ENCODE results near the gene HOXA3.

Gene HOXA3

DNA sequence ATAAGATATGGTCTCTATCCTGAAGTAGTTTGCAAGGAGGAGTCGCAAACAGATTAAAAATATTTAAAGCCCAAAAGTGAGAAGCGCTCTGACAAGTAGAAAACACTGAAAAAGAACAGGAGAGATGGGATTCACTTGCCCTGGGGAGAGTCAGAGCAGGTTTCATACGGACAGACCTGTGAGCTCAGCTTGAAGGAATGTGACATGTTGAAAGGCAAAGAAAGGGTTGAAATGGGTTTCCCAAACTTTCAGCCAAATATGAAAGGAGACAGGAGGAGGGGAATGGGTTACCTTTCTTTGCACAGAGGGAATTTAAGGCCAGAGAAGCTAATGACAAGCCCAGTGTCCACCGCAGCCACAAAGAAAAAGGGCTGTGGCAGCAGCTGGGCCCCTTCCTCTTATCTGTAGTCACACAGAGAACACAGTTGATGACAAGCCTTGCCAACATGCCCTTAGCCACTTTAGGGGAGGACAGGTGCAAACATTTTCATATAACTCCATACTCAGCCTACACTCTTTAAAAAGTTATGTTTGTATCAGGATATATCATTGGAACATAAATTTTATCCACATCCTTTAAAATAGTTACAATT lies 71.4 kb downstream of the HOXA3 start:
- DNase-seq = no peak

DNA sequence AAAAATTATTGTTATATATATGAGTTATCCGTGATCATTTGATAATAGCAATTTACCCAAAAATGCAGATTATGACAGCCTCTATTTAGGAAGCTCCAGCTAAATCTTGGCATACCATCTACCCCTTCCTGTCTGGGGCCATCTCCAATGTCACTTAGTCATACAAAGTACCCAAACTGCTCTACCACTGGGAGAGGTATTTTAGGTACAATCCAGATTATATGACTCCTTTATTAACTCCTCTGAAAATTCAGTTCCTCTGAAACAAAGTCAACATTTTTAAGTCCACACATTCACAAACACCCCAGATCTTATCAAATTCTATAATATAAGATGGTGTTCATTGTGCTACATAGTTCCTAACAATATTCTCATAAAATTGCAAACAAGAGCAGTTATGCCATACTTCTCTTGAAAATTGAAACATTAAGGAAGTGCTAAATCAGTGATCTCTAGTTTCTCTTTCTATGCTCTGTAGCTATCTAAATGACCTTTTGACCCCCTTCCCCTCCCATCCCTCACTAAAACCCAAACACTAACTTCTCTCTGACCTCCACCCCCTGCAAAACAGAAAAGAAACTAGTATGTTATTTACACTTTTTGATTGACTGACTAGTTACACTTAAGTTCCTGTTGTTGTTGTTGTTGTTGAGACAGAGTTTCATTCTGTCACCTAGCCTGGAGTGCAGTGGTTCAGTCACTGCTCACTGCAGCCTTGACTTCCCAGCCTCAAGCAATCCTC lies 73.0 kb downstream of the HOXA3 start:
- DNase-seq = no peak

DNA sequence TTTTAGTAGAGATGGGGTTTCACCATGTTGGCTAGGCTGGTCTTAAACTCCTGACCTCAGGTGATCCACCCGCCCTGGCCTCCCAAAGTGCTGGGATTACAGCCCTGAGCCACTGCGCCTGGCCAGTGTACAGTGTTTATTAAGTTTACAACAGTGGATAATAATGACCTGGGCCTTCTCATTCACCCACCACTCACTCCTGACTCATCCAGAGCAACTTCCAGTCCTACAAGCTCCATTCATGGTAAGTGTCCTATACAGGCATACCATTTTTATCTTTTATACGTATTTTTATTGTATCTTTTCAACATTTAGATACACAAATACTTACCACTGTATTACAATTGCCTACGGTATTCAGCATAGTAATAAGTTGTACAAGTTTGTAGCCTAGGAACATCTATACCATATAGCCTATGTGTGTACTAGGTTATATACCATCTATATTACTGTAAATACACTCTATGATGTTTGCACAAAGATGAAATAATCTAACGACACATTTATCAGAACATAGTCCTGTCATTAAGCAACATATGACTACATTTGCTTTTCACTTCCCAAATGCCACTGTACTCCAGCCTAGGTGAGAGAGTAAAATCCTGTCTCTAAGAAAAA lies 73.7 kb downstream of the HOXA3 start:
- no peak for DNase-seq

DNA sequence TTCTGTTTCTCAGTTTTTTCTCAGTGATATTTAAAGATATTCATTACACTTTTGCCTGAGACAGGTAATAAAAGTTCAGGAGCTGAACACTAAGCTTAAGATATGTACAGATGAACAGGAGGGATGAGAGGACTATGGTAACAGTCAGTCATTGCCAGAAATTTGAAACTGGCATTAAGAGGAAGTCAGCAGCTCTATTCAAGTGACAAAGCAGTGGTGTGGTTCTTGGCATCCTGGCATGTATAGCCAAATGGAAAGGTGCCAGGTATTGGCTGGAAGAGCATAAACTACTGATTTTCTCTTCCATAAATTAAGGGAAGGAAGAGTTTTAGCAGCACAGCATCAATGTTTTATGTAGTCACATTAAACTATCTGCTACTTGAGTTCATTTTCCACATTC lies 79.3 kb downstream of the HOXA3 start:
- DNase-seq = no peak

DNA sequence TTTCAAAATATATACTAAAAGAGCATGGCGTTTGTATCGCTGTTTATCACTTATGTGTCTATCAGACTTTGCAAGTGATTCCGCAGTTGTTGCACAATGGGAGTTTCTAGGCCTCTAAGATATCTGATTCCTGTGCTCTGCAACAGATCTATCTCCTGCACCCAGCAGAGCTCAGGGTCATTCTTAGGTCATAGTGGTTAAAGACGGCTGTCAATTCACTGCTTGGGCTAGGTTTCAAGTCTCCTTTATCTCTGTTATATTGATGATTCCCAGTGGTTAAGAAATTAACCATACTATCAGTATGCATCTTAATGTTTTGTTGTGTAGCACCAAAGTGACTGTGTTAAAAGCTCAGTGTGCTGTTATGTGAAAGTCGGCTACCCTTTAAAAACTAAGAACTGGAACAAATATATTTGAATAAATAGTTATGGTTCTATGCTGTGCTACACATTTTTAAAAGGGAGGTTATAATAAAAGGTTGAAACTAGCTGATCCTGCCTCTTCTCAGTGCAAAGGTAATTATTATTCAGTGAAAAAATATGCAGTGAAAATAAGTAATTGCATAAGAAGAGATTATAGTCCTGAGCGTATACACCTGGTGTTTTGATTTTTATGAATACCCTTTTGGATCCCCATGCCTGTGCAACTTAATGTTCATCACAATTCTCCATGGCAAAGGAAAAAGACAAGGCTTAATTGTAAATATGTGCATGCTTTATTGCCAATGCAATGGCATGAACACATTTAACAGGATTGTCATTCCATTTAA lies 80.6 kb downstream of the HOXA3 start:
- DNase-seq = no peak

DNA sequence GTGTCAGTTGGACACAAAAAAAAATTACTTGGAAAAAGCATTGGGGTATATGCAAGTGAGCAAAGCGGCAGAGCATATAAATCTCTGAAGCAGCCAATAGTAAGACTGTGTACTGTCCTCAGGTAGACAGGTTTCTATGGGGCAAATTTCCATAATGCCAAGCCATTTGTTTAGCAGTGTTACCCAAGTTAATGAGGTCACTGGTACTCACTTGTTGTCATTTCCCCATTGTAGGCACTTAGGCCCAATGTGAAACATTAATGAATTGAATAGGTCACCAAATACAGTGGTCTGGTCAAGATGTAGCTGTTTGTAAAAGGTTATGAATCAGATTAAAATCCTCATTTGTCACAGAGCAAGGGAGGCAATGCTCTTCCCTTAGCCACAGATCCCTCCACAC lies 84.1 kb downstream of the HOXA3 start:
- DNase-seq = no peak

DNA sequence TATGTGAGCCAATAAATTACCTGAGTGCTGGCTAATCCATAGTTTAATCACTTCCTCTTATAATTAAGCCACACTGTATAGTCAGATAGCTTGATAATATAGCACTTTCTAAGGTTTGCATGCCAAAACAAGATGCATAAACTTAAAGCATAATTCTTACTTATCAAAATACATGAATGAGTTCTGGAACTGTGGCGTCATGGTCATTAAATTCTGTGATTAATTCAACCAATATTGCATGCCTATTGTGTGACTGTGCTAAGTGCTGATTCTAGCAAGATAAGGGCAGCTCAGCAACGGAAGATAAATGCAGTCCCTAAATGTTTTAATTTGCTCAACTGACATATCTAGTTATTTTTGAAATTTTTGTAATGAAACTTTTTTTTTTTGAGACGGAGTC lies 86.2 kb downstream of the HOXA3 start:
- no peak for DNase-seq

DNA sequence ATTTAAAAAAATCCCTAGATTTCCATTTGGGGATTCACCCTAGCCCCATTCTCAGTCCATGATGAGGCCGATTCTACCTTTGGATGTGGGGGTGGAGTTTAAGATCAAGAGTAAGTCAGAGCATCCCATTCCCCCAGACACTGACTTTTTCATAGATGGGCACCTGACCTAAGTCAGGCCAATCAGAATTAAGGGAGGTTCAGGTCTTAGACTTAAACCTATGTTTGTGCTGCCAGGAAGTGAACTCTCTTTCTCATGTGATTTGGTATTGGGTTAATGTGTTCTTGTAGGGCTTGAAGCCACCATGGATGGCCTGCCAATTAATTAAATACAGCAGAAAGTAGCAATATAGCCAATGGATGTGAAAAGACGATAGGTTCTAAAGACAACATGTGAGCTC lies 86.7 kb downstream of the HOXA3 start:
- DNase-seq = no peak

DNA sequence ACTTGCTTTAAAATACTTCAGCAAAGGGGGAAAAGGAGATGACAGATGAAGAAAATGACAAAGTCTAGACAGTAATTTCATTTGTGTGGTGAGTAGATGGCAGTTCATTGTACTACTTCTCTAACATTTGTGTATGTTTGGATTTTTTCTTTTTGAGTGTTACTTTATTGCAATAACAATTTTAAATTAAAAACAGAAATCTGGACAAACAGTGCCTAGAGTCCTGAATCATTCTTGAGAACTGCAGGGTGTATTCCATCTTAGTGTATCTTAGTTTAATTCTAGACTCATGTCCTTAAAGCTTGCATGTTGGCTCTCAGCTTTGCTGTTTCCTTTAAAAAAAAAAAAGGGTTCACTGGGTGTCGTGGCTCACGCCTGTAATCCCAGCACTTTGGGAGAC lies 87.7 kb downstream of the HOXA3 start:
- no peak for DNase-seq

DNA sequence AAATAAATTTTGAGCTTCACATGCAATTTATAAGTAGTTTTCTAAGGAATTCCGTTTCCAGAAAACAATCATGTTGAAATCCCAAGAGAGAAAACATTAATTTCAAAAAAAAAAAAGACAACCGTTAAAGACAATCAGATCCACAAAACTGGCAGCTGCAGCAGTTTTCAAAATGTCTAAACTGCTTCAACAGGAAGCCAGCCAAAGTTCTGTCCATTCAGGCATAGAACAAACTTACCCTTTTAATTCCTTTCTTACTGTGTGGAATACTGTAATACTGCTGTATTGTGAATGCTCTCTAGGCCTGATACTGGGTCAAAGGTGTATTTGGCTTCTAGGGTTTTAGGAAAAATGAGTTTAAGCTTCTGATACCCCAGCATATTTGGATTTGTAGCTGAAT lies 88.2 kb downstream of the HOXA3 start:
- no peak for DNase-seq

DNA sequence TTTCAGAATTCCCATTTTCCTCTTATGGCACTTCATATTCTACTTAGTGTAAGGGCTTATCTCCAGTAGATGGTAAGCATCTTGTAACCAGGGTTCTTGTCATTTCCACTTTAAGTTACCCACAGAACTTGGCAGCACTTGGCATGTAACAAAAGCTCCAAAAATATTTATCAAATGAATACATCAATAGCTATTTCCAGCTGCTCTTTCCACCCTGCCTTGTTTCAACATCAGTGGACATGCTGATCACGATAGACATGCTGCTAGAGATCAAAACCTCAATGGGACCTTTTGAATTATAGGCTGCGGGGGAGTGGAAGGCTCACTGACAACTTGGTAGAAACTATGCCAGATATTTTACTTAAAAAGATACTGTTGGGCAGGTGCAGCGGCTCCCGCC lies 89.4 kb downstream of the HOXA3 start:
- DNase-seq = no peak
